K562 (cell line): ENCODE measurements around the gene E2F1. TPM values are rescaled to one million over a fixed set of nuclear protein-coding genes. Genes with fewer than 3 reads are reported as not detected.

ENCODE experiments used
- ATF7 ChIP-seq: fragments of 450-650 bp; IDR thresholded peaks from 2 replicates; pipeline ENCODE4 v1.7.1; 2014; ENCODE audit warnings: mild to moderate bottlenecking, moderate library complexity
- CTBP1 ChIP-seq: fragments of 450-650 bp; IDR thresholded peaks from 2 replicates; pipeline ENCODE4 v1.6.1; 2016; ENCODE audit warnings: borderline replicate concordance
- ELF2 ChIP-seq: fragments of 250-450 bp; sonication (Bioruptor Pico); IDR thresholded peaks from 2 replicates; pipeline ENCODE4 v1.5.0; 2021; ENCODE audit warnings: mild to moderate bottlenecking
- FOXM1 ChIP-seq, 2 experiments: fragments of 450-650 bp in 1 of 2; sonication (generic) in 1 of 2; formaldehyde crosslinking in 1 of 2; IDR thresholded peaks; 2 replicates each; pipeline versions ENCODE4 v1.6.1 to v1.9.0; 2017 to 2022; ENCODE audit warnings: low read depth in 2 of 2, mild to moderate bottlenecking in 2 of 2, missing genetic modification reagents in 1 of 2, moderate library complexity in 1 of 2
- HDAC2 ChIP-seq: fragments of 450-650 bp; IDR thresholded peaks from 2 replicates; pipeline ENCODE4 v1.6.1; 2016; ENCODE audit warnings: mild to moderate bottlenecking
- JUN ChIP-seq, 2 experiments: sonication (generic) in 1 of 2; formaldehyde crosslinking in 1 of 2; IDR thresholded peaks; 2 replicates each; pipeline versions ENCODE4 v1.6.1 to v1.8.0; 2012 to 2022; ENCODE audit warnings: borderline replicate concordance in 2 of 2, mild to moderate bottlenecking in 2 of 2, improper control_type of control experiment in 1 of 2, low read depth in 1 of 2, low read length in 1 of 2, missing genetic modification reagents in 1 of 2
- LEF1 ChIP-seq: fragments of 450-650 bp; IDR thresholded peaks from 2 replicates; pipeline ENCODE4 v1.6.1; 2016; ENCODE audit warnings: mild to moderate bottlenecking
- MBD1 ChIP-seq: fragments of 250-450 bp; sonication (Bioruptor Pico); IDR thresholded peaks from 2 replicates; pipeline ENCODE4 v1.8.0; 2022; ENCODE audit warnings: inconsistent platforms
- NEUROD1 ChIP-seq: fragments of 150-350 bp; IDR thresholded peaks from 2 replicates; pipeline ENCODE4 v1.6.1; 2014; ENCODE audit warnings: borderline replicate concordance, low read length, low read depth; ENCODE audit not compliant: partially characterized antibody
- NR3C1 ChIP-seq: sonication (generic); formaldehyde crosslinking; IDR thresholded peaks from 2 replicates; pipeline ENCODE4 v1.8.1; 2022; ENCODE audit warnings: missing genetic modification reagents
- POLR2AphosphoS5 ChIP-seq: IDR thresholded peaks from 2 replicates; pipeline ENCODE4 v1.6.1; 2011; ENCODE audit warnings: mild to moderate bottlenecking, low read depth, low read length, moderate library complexity; ENCODE audit not compliant: control insufficient read depth, insufficient read depth
- RAD51 ChIP-seq: fragments of 450-650 bp; IDR thresholded peaks from 2 replicates; pipeline ENCODE4 v1.7.1; 2016; ENCODE audit warnings: low read depth, mild to moderate bottlenecking, borderline replicate concordance
- SIN3B ChIP-seq: fragments of 450-650 bp; IDR thresholded peaks from 2 replicates; pipeline ENCODE4 v1.6.1; 2017; ENCODE audit warnings: low read depth, mild to moderate bottlenecking, moderate library complexity
- STAT5A ChIP-seq: IDR thresholded peaks from 2 replicates; pipeline ENCODE4 v1.6.1; 2012; ENCODE audit warnings: low read length, inconsistent platforms, borderline replicate concordance
- TAF1 ChIP-seq: IDR thresholded peaks from 2 replicates; pipeline ENCODE4 v1.6.1; 2011; ENCODE audit warnings: mild to moderate bottlenecking, low read length, moderate library complexity; ENCODE audit not compliant: insufficient read depth, control insufficient read depth, severe bottlenecking; ENCODE audit errors: extremely low read depth
- ZKSCAN8 ChIP-seq: fragments of 200-800 bp; sonication (Bioruptor generic); IDR thresholded peaks from 2 replicates; pipeline ENCODE4 v1.6.1; 2016; ENCODE audit warnings: missing genetic modification characterization, missing compliant biosample characterization
- ZNF124 ChIP-seq: sonication (generic); formaldehyde crosslinking; IDR thresholded peaks from 2 replicates; pipeline ENCODE4 v1.8.1; 2022; ENCODE audit warnings: missing genetic modification reagents
- ZNF239 ChIP-seq: fragments of 250-450 bp; sonication (Bioruptor Pico); IDR thresholded peaks from 2 replicates; pipeline ENCODE4 v1.4.0; 2020; ENCODE audit warnings: mild to moderate bottlenecking
- ZNF318 ChIP-seq, 2 experiments: fragments of 450-650 bp; IDR thresholded peaks; 2 replicates each; pipeline ENCODE4 v1.6.1; 2016; ENCODE audit warnings: mild to moderate bottlenecking in 2 of 2, borderline replicate concordance in 1 of 2, low read depth in 1 of 2, moderate library complexity in 1 of 2
- polyA plus RNA-seq, 8 experiments: library from polyadenylated mRNA; depleted of rRNA in 4 of 8; stranded (reverse) in 5 of 8; unstranded in 3 of 8; fragments of >200 nt; fragmentation: Nextera tagmentation in 2 of 8; fragmentation: Illumina TruSeq in 1 of 8; extraction: Ambion mirVana in 2 of 8; extraction: Trizol in 1 of 8; gene quantifications; 2 replicates each; pipeline versions ENCODE4 v1.2.1 to v1.2.3, GENCODE V29; 2011 to 2014; ENCODE audit warnings: inconsistent platforms in 1 of 8, missing spikeins in 1 of 8
- total RNA-seq, 7 experiments: library from RNA; depleted of rRNA in 6 of 7; stranded (reverse); fragments of >200 nt in 6 of 7; fragmentation: Illumina TruSeq in 2 of 7; extraction: Trizol in 2 of 7; gene quantifications; 2 replicates each; pipeline versions ENCODE4 v1.2.1 to v1.2.3, GENCODE V29; 2011 to 2021; ENCODE audit warnings: low replicate concordance in 1 of 7

E2F1 gene
- total and polyA plus RNA-seq, 9 of the 15 experiments (the other 6 are each of a cell fraction or from before 2014, with no cell fraction given), result 0.14 to 30.6 (median 13.1) TPM

GRCh38 chr20:33688938-33689424 is 2.8 kb upstream of the E2F1 start (continued):
- TF ChIP-seq POLR2AphosphoS5, result peak; percentile 81
- TF ChIP-seq LEF1, result peak; percentile 96
- no peak for TF ChIP-seq MBD1 (CRISPR knock-in tag)
- no peak for TF ChIP-seq ZNF124 (CRISPR knock-in tag)
- TF ChIP-seq FOXM1 (IDR thresholded peaks at IDR 0.05; ENCODE audit: low read depth), result peak; percentile 84
- no peak for TF ChIP-seq FOXM1 (CRISPR knock-in tag; IDR thresholded peaks at IDR 0.05; ENCODE audit: low read depth)
- 0 out of 2 replicates have a peak, but pooled peaks have one; percentile 6 for TF ChIP-seq RAD51
- TF ChIP-seq ELF2 (CRISPR knock-in tag), result no peak
- TF ChIP-seq JUN (IDR thresholded peaks at IDR 0.05; ENCODE audit: borderline replicate concordance, low read depth, low read length), result 0 out of 2 replicates have a peak, but pooled peaks have one; percentile 20
- TF ChIP-seq JUN (CRISPR knock-in tag; IDR thresholded peaks at IDR 0.05; ENCODE audit: borderline replicate concordance), result no peak
- TF ChIP-seq ZNF318 (IDR thresholded peaks at IDR 0.05; ENCODE audit: borderline replicate concordance in 1 of 2, low read depth in 1 of 2), result no peak
- peak; percentile 81 for TF ChIP-seq STAT5A
- TF ChIP-seq ZNF239 (CRISPR knock-in tag), result no peak
- TF ChIP-seq HDAC2, result peak; percentile 95
- TF ChIP-seq CTBP1, result peak; percentile 85
- peak; percentile 21 for TF ChIP-seq TAF1
- TF ChIP-seq SIN3B, result no peak
- TF ChIP-seq NR3C1, result no peak
- peak; percentile 86; the same call in 1 of the 2 replicates for TF ChIP-seq ZKSCAN8 (CRISPR knock-in tag)
- peak; percentile 34 for TF ChIP-seq NEUROD1
- peak; percentile 52; the same call in 1 of the 2 replicates for TF ChIP-seq ATF7
